CD4-positive, alpha-beta T cell treated with Interleukin-10 for 1 hour (primary cell): ENCODE data around the gene RPS6KA2.

Experiments used
- DNase-seq: peaks from one replicate; pipeline ENCODE4 v3.0.0-alpha.2; 2020

RPS6KA2 gene

DNA sequence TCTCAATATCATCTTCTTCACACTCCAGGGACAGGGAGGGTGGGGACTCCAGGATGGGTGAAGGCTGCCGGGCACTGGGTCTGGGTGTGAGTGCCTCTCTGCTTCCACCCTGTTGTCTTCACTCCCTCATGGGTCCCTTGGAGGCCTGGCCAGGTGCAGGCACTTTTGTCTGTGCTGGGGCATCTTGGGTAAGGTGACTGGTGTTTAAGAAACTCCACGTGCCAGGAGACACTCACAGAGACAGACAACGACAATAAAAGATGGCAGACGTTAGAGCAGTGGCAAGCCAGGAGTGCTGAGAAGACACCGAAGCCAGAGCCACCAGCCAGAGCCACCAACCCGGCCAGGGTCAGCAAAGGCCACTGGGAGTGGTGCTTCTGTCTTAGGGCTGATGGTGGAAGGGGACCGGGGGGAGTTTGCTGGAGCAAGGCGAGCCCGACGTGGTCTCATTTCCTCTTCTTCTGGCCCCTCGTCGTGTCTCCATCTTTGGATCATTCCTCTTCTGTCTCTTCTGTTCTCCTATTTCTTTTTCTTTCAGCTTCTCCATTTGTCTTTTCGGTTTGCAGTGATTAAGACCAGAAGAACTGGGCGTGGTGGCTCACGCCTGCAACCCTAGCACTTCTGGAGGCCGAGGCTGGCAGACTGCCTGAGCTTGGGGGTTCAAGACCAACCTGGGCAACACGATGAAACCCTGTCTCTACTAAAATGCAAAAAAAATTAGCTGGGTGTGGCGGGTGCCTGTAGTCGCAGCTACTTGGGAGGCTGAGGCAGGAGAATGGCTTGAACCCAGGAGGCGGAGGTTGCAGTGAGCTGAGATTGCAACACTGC, 131.3 kb downstream of the RPS6KA2 start:
- no peak for DNase-seq

DNA sequence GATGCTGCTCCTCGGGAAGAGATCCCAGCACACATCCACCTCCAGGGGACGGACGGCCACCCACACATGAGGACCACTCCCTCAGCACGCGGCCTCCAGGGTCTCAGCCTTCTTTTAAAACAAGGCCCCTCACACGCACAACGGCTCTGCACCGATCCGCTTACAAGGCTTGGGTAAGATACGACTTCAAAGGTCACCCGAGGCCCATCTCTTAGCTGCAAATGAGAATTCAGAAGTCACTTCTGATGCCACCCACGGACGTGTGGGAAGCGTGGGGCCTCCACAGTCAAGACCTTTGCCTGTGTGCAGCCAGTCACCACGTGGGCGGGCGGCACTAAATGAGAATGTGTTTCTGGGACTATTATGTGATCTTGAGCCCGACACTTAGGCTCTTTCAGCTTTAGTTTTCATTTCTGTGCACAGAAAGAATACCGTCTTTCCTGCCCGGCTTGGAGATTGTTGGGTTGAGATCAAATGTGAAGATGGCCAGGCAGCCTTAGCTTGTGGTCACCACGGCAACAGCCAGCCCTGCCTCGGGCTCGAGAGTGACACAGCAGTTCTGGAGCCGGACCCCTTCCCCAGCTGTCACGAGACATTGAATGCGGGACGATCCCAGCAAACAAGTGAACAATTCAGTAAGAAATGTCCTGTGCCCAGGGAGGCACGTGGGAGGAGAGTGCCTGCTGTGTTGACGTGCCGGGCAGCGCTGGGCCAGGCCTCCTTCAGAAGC, 132.1 kb downstream of the RPS6KA2 start:
- DNase-seq = no peak

DNA sequence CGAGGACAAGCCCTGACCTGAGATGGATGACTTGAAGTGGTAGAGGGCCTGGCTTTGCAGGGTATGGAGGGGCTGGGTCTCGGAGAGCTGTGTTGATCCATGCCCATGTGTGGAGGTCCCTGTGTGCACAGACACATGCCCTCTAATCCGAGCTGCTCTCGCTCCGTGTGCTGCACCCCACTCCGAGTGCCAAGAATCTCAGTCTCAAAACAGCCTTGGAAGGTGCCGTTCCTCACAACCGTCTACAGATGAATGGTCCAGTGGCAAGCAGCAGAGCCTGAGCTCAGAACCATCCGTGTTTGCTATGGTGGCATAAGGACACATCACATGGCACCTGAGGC, 133.0 kb downstream of the RPS6KA2 start:
- no peak for DNase-seq

DNA sequence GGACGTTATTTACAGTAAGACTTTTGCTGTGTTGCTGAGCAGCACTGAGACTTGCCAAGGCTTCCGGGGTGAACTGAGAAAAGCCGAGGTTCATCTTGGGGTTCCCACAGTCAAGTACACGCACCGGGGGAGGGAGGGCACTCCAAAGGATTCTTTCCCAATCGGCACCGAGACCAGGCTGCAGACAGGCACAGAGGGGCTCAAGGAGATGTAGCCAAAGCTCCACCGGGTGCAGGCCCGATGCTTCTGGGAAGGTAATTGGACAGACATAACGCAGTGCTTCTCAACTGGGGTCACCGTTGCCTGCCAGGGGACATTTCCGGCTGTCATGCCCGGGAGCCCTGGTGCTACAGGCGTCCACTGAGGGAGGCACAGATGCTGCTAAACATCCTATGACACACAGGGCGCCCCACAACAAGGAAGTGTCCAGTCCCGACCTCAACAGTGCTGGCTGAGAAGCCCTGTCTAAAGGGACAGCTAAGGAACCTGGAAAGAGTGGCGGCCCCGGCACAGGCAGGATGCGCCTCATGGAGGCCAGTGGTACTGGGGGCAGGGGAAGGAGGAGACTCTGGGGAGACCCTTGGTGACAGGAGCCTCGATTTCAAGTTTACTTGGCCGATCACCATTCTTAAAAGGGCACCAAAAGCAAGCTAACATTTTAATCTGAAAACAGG, 133.5 kb downstream of the RPS6KA2 start:
- DNase-seq = no peak

- DNase-seq = no peak
Measured at GRCh38 chr6:166492092-166492741, 134.8 kb downstream of the RPS6KA2 start.

- DNase-seq = no peak
Measured at GRCh38 chr6:166490671-166491500, 136.2 kb downstream of the RPS6KA2 start.

DNA sequence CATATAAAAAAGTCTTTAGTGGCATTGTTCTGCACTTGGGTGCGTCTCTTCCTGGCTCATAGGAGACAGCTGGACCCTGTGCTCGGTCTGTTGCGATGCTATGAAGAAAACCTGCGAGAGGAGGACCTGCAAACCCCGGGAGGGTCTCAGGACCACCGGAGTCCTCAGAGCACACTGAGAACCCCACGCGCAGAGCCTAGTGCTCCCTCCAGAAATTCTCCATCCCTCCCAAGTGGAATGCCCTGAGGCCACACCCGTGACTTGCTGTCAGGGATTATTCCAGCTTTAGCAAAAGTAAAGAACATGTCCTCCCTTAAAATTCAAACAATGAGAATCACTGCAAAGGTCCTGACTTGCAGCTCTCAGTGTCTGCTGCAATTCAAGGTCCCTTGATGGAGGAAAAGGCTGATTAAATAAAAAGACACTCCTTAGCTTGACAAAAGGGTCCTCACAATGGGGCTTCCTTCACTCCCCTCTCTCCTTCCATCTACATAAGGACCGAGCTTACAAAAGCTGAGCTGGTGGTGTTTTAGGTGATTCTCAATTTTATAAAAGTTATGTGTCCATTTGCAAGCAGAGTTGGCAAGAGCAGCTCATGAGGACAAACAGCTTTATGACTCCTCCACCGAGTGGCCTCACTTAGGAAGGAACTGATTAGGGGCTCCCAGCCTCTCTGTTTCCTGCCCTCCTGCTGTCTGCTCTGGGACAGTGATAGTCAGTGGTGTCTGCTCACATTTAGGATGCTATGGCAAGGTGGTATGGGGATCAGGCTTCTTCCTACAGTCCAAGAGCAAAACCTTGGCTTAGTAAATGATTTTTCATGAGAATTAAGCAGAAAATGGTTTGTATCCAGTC, 137.5 kb downstream of the RPS6KA2 start:
- no peak for DNase-seq

DNA sequence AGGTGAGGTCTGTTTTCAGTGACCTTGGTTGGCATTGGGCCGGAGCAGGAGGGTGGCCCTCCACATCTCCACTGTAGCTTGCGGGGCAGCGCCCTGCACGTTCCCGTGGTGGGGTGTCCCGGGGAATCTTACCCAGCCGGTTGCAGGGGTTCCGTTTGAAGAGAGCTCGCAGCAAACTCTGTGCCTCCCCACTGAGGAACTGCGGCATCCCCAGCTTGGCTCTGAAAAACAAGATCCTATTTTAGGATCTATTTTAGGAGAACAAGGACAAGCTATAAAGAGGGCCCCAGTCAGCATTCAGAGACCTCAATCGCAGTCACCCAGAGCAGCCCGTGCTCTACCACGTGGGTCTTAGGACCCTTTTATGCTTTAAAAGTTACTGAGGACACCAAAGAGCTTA, 138.3 kb downstream of the RPS6KA2 start:
- no peak for DNase-seq

- peak; percentile 88 for DNase-seq
Measured at GRCh38 chr6:166488076-166488685, 138.9 kb downstream of the RPS6KA2 start.

DNA sequence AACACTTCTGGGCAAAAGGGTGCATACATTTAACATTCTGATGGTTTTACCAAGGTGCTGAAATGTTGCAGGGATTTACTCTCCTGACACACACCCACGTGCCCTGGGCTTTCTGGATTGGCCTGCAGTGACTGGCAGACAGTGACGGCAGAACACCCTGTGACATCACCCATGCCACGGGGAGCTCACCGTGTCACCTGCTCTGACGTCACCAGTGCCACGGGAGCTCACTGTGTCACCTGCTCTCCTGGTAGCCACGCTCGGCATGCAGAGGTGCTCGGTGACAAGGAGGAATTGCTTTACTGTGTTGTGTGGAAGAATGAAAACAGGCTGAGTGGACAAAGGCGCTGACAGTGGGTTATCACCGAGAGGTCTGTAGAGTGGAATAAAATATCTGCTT, 139.9 kb downstream of the RPS6KA2 start:
- no peak for DNase-seq

DNA sequence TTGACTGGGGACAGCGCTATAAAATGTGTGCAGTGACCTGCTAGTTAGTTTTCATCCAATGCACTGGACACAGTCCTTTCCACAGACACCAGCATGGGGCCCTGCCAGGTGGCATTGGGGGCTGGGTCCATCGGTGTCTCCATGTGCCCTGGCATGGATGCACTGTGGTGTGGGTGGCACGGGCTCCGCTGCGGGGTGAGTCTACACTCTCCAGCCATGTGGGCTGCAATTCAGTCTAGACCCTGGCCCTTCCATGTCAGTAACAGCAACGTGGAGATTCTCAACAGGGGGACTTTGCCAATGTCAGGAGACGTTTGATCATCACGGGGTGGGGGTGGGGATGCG, 140.5 kb downstream of the RPS6KA2 start:
- no peak for DNase-seq

DNA sequence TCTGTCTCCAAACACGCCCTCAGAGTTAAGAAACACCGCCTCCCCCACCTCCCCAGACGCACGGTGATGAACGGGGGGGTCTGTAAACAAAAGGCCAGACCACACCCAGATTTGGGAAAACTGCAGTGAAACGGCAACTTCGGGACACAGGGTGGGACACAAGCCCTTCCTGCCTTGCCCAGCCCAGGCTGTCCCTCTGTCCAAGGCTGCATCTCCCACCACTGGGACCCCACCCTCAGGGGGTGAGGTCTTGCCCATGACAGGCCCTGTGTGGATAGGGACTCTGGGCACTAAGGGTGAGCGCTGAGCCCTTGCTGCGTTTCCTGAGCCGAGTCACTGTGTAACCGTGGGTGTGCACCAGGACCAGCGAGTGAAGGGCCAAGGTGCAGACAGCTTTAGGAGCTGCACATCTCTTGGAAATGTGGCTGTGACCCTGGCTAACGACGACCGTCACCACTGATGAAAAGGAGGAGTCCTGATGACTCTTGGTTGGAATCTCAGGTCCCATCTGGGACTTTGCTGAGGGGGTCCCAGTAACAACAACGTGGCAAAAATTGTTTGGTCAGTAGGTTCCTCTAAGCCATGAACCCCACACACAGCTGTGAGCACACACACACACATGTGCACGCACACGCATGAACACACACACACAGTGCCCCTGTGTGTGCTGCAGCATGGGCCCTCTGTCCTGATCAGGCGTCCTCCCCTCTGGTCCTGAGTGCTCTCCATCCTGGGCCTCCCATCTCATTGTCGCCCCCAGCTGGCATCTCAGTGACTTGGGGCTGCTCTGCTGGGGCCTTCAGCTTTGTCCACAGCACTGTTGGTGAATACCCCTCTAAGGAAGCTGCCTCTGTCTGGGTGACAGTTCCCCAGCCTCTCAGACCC, 141.2 kb downstream of the RPS6KA2 start:
- DNase-seq = no peak

- DNase-seq = no peak
Measured at GRCh38 chr6:166484863-166485262, 142.2 kb downstream of the RPS6KA2 start.

GRCh38 chr6:166483573-166484250, 143.3 kb downstream of the RPS6KA2 start:
- DNase-seq = no peak

GRCh38 chr6:166483026-166483425, 144.0 kb downstream of the RPS6KA2 start:
- DNase-seq = no peak

DNA sequence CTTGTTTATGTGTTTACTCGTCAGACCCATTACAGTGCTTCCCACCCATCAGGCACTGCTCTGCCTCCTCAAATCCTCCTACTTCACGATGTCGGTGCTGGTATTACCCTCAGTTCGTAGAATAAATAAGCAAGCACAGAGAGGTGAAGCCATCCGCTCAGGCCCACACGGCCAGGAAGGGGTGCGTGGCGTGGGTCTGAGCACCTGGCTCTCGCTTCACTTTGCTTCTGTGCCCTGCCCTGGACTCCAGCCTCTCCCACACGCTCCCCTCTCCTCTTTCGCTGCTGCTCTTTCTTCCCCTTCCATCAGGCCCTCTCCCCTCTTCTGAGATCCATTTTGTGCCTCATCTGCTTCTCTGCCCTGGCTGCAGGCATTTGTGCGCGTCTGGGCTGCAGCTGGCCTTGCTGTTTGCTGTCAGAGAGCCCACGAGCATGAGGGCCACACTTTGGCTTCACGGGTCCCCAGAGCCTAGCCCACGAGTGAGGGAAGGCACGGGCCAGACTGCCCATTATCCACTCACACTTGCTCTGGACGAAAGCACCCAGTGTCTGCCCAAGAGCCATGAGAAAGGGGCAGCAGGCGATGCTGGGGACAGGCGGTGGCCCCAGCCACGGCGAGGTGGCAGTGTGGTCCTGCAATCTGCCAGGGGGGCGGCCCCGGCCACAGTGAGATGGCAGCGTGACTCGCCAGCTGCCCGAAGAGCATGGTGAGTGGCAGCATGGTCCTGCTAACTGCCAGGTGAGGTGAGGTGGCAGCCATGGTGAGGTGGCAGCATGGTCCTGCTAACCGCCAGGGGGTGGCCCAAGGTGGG, 148.1 kb downstream of the RPS6KA2 start:
- DNase-seq = no peak

GRCh38 chr6:166477647-166478365, 149.2 kb downstream of the RPS6KA2 start:
- no peak for DNase-seq
